Parathyroid adenoma (tissue), 2 donors: ENCODE results near the gene MYOF.

ENCODE experiments used
- H2AFZ ChIP-seq: fragments of 300-600 bp; sonication (generic); one replicate; pipeline ENCODE4 v1.7.0; 2017; ENCODE audit warnings: antibody characterized with exemption, mild to moderate bottlenecking
- H3K27ac ChIP-seq: fragments of 300-600 bp; sonication (generic); one replicate; pipeline ENCODE4 v1.7.0; 2017
- H3K27me3 ChIP-seq: fragments of 300-600 bp; sonication (generic); one replicate; pipeline ENCODE4 v1.7.0; 2017; ENCODE audit warnings: low read length; ENCODE audit not compliant: control insufficient read depth, insufficient read depth
- H3K36me3 ChIP-seq: fragments of 300-600 bp; sonication (generic); one replicate; pipeline ENCODE4 v1.7.0; 2017; ENCODE audit warnings: low read length; ENCODE audit not compliant: control insufficient read depth, insufficient read depth
- H3K4me1 ChIP-seq: fragments of 300-600 bp; sonication (generic); one replicate; pipeline ENCODE4 v1.7.0; 2017; ENCODE audit warnings: control low read depth
- H3K4me2 ChIP-seq: fragments of 300-600 bp; sonication (generic); one replicate; pipeline ENCODE4 v1.7.0; 2017; ENCODE audit warnings: low read length
- H3K4me3 ChIP-seq: fragments of 300-600 bp; sonication (generic); one replicate; pipeline ENCODE4 v1.7.0; 2017; ENCODE audit warnings: low read depth, low read length
- H3K79me2 ChIP-seq: fragments of 300-600 bp; sonication (generic); one replicate; pipeline ENCODE4 v1.7.0; 2017; ENCODE audit warnings: control low read depth
- H3K9ac ChIP-seq: fragments of 300-600 bp; sonication (generic); one replicate; pipeline ENCODE4 v1.7.0; 2017; ENCODE audit warnings: mild to moderate bottlenecking
- H3K9me3 ChIP-seq: fragments of 300-600 bp; sonication (generic); one replicate; pipeline ENCODE4 v1.7.0; 2017; ENCODE audit warnings: low read length; ENCODE audit not compliant: control insufficient read depth
- CTCF ChIP-seq: fragments of 300-600 bp; sonication (generic); IDR thresholded peaks from one replicate; pipeline ENCODE4 v1.7.0; 2017; ENCODE audit warnings: antibody characterized with exemption, mild to moderate bottlenecking
- donor health status: primary hyperparathyroidism.

The MYOF gene

GRCh38 chr10:93344691-93345090 lies 137.4 kb downstream of the MYOF start:
- H3K4me3 ChIP-seq = no peak overlapping the region
- H3K9me3 ChIP-seq = no peaks in the 10 kb centered on the region
- H3K36me3 ChIP-seq = no peaks in the 10 kb centered on the region
- no peak overlapping the region for H3K9ac ChIP-seq
- H3K27me3 ChIP-seq = no peaks in the 10 kb centered on the region
- H2AFZ ChIP-seq = no peak overlapping the region
- no peaks in the 10 kb centered on the region for H3K79me2 ChIP-seq
- H3K4me1 ChIP-seq = no peaks in the 10 kb centered on the region
- TF ChIP-seq CTCF = no peak
- H3K4me2 ChIP-seq = no peak overlapping the region
- H3K27ac ChIP-seq = no peak overlapping the region

DNA sequence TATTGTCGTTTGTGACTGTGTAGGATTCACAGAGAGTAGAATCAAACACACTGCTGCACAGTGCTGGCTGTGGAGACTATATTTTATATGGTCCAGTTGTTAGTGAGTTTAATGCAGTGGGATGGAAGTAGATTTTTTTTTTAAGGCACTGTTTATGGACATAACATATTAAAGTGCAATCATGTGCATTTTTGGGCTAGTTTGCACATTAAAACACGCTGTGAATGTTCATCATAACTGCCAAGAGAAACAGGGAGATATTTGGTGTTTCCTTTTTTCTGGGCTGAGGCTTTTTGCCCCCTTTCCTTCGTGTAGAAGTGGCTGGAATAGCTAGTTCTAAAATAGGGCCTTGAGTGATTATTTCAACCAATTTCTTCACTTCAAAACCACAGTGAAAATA lies 139.2 kb downstream of the MYOF start:
- H3K9ac ChIP-seq = no peak overlapping the region

GRCh38 chr10:93342366-93342765 lies 139.8 kb downstream of the MYOF start:
- H3K27ac ChIP-seq = no peak overlapping the region
- H3K9ac ChIP-seq = no peak overlapping the region
- H3K9me3 ChIP-seq = no peaks in the 10 kb centered on the region
- no peak overlapping the region for H2AFZ ChIP-seq
- no peak for TF ChIP-seq CTCF
- H3K27me3 ChIP-seq = no peaks in the 10 kb centered on the region
- no peaks in the 10 kb centered on the region for H3K79me2 ChIP-seq
- no peaks in the 10 kb centered on the region for H3K36me3 ChIP-seq
- H3K4me2 ChIP-seq = no peak overlapping the region
- H3K4me1 ChIP-seq = no peaks in the 10 kb centered on the region
- no peak overlapping the region for H3K4me3 ChIP-seq

More for the DNA sequence above, 139.2 kb downstream of the MYOF start:
- H3K79me2 ChIP-seq = no peaks in the 10 kb centered on the region
- no peak for TF ChIP-seq CTCF
- no peak overlapping the region for H3K4me2 ChIP-seq
- no peak overlapping the region for H3K4me3 ChIP-seq
- H3K4me1 ChIP-seq = no peaks in the 10 kb centered on the region
- H3K27ac ChIP-seq = no peak overlapping the region
- no peaks in the 10 kb centered on the region for H3K36me3 ChIP-seq
- no peaks in the 10 kb centered on the region for H3K27me3 ChIP-seq
- no peaks in the 10 kb centered on the region for H3K9me3 ChIP-seq
- no peak overlapping the region for H2AFZ ChIP-seq

GRCh38 chr10:93337309-93337721 lies 144.8 kb downstream of the MYOF start:
- no peak overlapping the region for H3K4me2 ChIP-seq
- no peaks in the 10 kb centered on the region for H3K4me1 ChIP-seq
- H2AFZ ChIP-seq = no peak overlapping the region
- no peak for TF ChIP-seq CTCF
- H3K9ac ChIP-seq = no peak overlapping the region
- no peaks in the 10 kb centered on the region for H3K36me3 ChIP-seq
- H3K4me3 ChIP-seq = no peak overlapping the region
- no peak overlapping the region for H3K27ac ChIP-seq
- H3K9me3 ChIP-seq = no peaks in the 10 kb centered on the region
- H3K27me3 ChIP-seq = no peaks in the 10 kb centered on the region
- H3K79me2 ChIP-seq = no peaks in the 10 kb centered on the region

DNA sequence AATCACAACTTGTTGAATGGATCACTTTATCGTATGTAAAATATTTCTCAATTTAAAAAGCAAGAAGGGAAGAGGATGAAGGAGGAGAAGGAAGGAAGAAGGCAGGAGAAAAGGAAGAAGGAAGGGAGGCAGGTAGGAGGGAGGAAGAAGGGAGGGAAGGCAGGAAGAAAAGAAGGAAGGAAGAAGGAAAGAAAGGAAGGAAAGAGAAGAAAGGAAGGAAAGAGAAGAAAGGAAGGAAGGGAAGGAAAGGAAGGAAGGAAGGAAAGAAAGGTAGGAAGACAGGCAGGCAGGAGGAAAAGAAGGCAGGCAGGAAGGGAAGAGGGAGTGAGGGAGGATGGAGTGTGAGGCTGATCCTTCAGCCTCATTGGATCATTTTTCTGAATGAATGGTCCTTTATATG lies 145.5 kb downstream of the MYOF start:
- Histone ChIP-seq H3K4me1 (no peaks in the 10 kb centered on the region), H3K27ac (no peak overlapping the region), H3K9ac (no peak overlapping the region), H2AFZ (no peak overlapping the region), H3K4me2 (no peak overlapping the region), H3K4me3 (no peak overlapping the region), H3K9me3 (no peaks in the 10 kb centered on the region), H3K79me2 (no peaks in the 10 kb centered on the region), H3K27me3 (no peaks in the 10 kb centered on the region), H3K36me3 (no peaks in the 10 kb centered on the region)
- TF ChIP-seq CTCF = no peak
